Naive thymus-derived CD4-positive, alpha-beta T cell (primary cell): ENCODE measurements around the gene SLC25A17. TPM values are rescaled to one million over a fixed set of nuclear protein-coding genes. Genes with fewer than 3 reads are reported as not detected.
"Not testable (repeated sequence)": the region's sequence is repeated elsewhere in the genome, so short reads cannot be mapped to it uniquely, and the experiment has no call there.

Experiments
- ATAC-seq: fragments of 150-1000 bp; cut with Tn5 transposase; 2 replicates; pipeline ENCODE4 v1.10.0; 2021; ENCODE audit warnings: mild to moderate bottlenecking, moderate library complexity
- CTCF ChIA-PET: fragments of 350-600 bp; sonication (Branson Sonifier 250); formaldehyde crosslinking; loops from one replicate; lab custom pipeline; 2021; ENCODE audit warnings: antibody characterized with exemption; lab: Charles Lee
- POLR2A ChIA-PET: fragments of 350-600 bp; sonication (Branson Sonifier 250); formaldehyde crosslinking; loops from one replicate; lab custom pipeline; 2021; ENCODE audit warnings: antibody characterized with exemption, inconsistent platforms; lab: Charles Lee
- DNase-seq, 9 donors: peaks; one replicate each; pipeline versions ENCODE4 v3.0.0 to v3.0.0-alpha.2; 2020 to 2022; ENCODE audit warnings: mixed read lengths in 1 of 9
- H3K27ac ChIP-seq: one replicate; pipeline ENCODE4 v1.7.0; 2013; ENCODE audit warnings: mild to moderate bottlenecking, low read depth, low read length, moderate library complexity
- H3K27me3 ChIP-seq, 2 donors: one replicate each; pipeline ENCODE4 v1.7.0; 2013; ENCODE audit warnings: low read length in 2 of 2, mild to moderate bottlenecking in 2 of 2, moderate library complexity in 2 of 2; ENCODE audit not compliant: control insufficient read depth in 2 of 2, insufficient read depth in 2 of 2
- H3K36me3 ChIP-seq, 3 experiments: 1 replicate in 2 of 3; 2 replicates in 1 of 3; pipeline ENCODE4 v1.7.0; 2013; ENCODE audit warnings: low read length in 3 of 3, mild to moderate bottlenecking in 3 of 3, moderate library complexity in 1 of 3; ENCODE audit not compliant: insufficient read depth in 3 of 3, control insufficient read depth in 2 of 3
- H3K4me1 ChIP-seq, 2 donors: one replicate each; pipeline ENCODE4 v1.7.0; 2013; ENCODE audit warnings: low read length in 2 of 2, mild to moderate bottlenecking in 2 of 2, moderate library complexity in 1 of 2; ENCODE audit not compliant: control insufficient read depth in 2 of 2, insufficient read depth in 2 of 2
- H3K4me3 ChIP-seq: 2 replicates; pipeline ENCODE4 v1.7.0; 2013; ENCODE audit warnings: mild to moderate bottlenecking, low read length
- H3K9me3 ChIP-seq, 3 experiments: 1 replicate in 2 of 3; 2 replicates in 1 of 3; pipeline ENCODE4 v1.7.0; 2013; ENCODE audit warnings: low read length in 3 of 3; ENCODE audit not compliant: control insufficient read depth in 2 of 3
- H3K27ac Mint-ChIP-seq, 9 donors: one replicate each; pipeline ENCODE4 v1.8.0; 2020 to 2022; ENCODE audit warnings: mixed read lengths in 9 of 9, mild to moderate bottlenecking in 8 of 9, moderate library complexity in 5 of 9, inconsistent platforms in 2 of 9
- H3K27me3 Mint-ChIP-seq, 5 donors: one replicate each; pipeline ENCODE4 v1.8.0; 2021 to 2022; ENCODE audit warnings: mixed read lengths in 5 of 5, mild to moderate bottlenecking in 1 of 5
- H3K36me3 Mint-ChIP-seq, 5 donors: one replicate each; pipeline ENCODE4 v1.8.0; 2020 to 2022; ENCODE audit warnings: mixed read lengths in 5 of 5, mild to moderate bottlenecking in 3 of 5, inconsistent platforms in 1 of 5
- H3K4me1 Mint-ChIP-seq, 7 donors: one replicate each; pipeline ENCODE4 v1.8.0; 2020 to 2022; ENCODE audit warnings: mixed read lengths in 7 of 7, mild to moderate bottlenecking in 3 of 7, inconsistent platforms in 1 of 7
- H3K4me3 Mint-ChIP-seq, 10 donors: one replicate each; pipeline ENCODE4 v1.8.0; 2020 to 2022; ENCODE audit warnings: mild to moderate bottlenecking in 10 of 10, mixed read lengths in 10 of 10, moderate library complexity in 6 of 10, inconsistent platforms in 2 of 10
- H3K9me3 Mint-ChIP-seq, 11 donors: one replicate each; pipeline ENCODE4 v1.8.0; 2020 to 2022; ENCODE audit warnings: mixed read lengths in 11 of 11, mild to moderate bottlenecking in 4 of 11, inconsistent platforms in 1 of 11, moderate library complexity in 1 of 11
- intact Hi-C, 2 donors: fragments of 100-400 bp; cut with micrococcal nuclease; formaldehyde crosslinking; loops; one replicate each; pipeline ENCODE4 v1.15.1; 2023
- polyA plus RNA-seq, 2 donors: library from polyadenylated mRNA; unstranded; fragments of 300-500 nt; fragmentation: Illumina TruSeq; gene quantifications; one replicate each; pipeline ENCODE4 v1.2.3, GENCODE V29; 2021
- total RNA-seq, 6 experiments: library from RNA in 5 of 6; stranded (reverse) in 5 of 6; gene quantifications; 1 replicate in 5 of 6; 2 replicates in 1 of 6; pipeline ENCODE4 v1.2.3 and lab custom pipeline; 2021 to 2026

SLC25A17 gene
- total and polyA plus RNA-seq, 7 experiments from 2014 or later: 6.8 to 24.9 (median 14.2) TPM

GRCh38 chr22:40769761-40770160, 49.4 kb downstream of the SLC25A17 start:
- no peak overlapping the region for H3K27ac Mint-ChIP-seq
- ChIA-PET CTCF (interaction anchor here (1.5 to 1.6 kb wide), 2 partner anchors 19 to 86 kb away, joined by 3 read pairs; no protein-coding TSS in a partner anchor), POLR2A (interaction anchor here (0.7 kb wide), 1 partner anchor 59 kb away, joined by 4 read pairs; no protein-coding TSS in a partner anchor)

GRCh38 chr22:40768206-40768605, 50.9 kb downstream of the SLC25A17 start:
- POLR2A ChIA-PET: no interaction called here
- no peak overlapping the region for H3K4me3 ChIP-seq
- intact Hi-C loops: loop anchor here in 1 of 2 donors (5.0 kb wide), 1 partner anchor 49 kb away; the partner anchor contains the start of gene SLC25A17
- CTCF ChIA-PET: interaction anchor here (1.8 to 3.7 kb wide), 2 partner anchors 9 to 85 kb away, joined by 5 to 17 read pairs; no protein-coding TSS in a partner anchor
- no peak overlapping the region for H3K27ac ChIP-seq
- ATAC-seq (no peak), DNase-seq (no peak)
- H3K9me3 ChIP-seq: no peaks in the 10 kb centered on the region
- Mint-ChIP-seq H3K4me1 (peaks cover 10 to 22% (median 17%) of the 10 kb centered on the region in 7 donors), H3K4me3 (no peak overlapping the region), H3K27me3 (no peaks in the 10 kb centered on the region), H3K36me3 (peaks cover 4 to 33% (median 14%) of the 10 kb centered on the region in 5 donors), H3K27ac (peak overlapping the region in 4 of 9 donors; percentile 5 to 74 (median 46)), H3K9me3 (peaks cover 0 to 1% (median 0%) of the 10 kb centered on the region in 11 donors)
- no peaks in the 10 kb centered on the region for H3K27me3 ChIP-seq
- peaks cover 0 to 11% of the 10 kb centered on the region in 2 donors for H3K4me1 ChIP-seq
- H3K36me3 ChIP-seq: peaks cover 0 to 23% (median 4%) of the 10 kb centered on the region in 3 experiments

More at GRCh38 chr22:40769761-40770160, 49.4 kb downstream of the SLC25A17 start:
- H3K27me3 ChIP-seq: no peaks in the 10 kb centered on the region
- intact Hi-C loops: loop anchor here in 1 of 2 donors (5.0 kb wide), 1 partner anchor 48 kb away; the partner anchor contains the start of gene SLC25A17
- no peak for ATAC-seq
- peaks cover 0 to 2% of the 10 kb centered on the region in 2 donors for H3K4me1 ChIP-seq
- Mint-ChIP-seq H3K4me3 (no peak overlapping the region), H3K9me3 (peaks cover 0 to 1% (median 0%) of the 10 kb centered on the region in 11 donors), H3K4me1 (peaks cover 6 to 15% (median 10%) of the 10 kb centered on the region in 7 donors), H3K27me3 (no peaks in the 10 kb centered on the region), H3K36me3 (peaks cover 9 to 42% (median 19%) of the 10 kb centered on the region in 5 donors)
- no peaks in the 10 kb centered on the region for H3K9me3 ChIP-seq
- peaks cover 5 to 32% (median 7%) of the 10 kb centered on the region in 3 experiments for H3K36me3 ChIP-seq
- no peak overlapping the region for H3K4me3 ChIP-seq
- no peak for DNase-seq
- no peak overlapping the region for H3K27ac ChIP-seq

DNA sequence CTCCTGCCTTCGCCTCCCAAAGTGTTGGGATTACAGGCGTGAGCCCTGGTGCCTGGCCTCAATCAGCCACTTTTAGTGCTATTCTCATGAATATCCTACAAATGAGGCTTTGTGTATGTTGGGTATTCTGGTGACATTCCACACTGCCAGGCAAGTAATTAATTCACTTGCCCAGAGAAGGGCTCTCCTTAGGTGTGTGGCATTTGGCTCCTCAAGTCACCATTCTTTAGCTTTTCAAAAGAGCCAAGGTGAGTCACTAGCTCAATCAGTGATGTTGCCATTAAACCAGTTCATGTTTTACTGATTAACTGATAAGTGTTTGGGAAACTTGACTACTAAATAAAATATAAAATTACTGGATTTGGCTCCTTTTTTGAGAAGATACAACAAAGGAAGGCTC, 52.2 kb downstream of the SLC25A17 start:
- intact Hi-C loops: loop anchor here in 1 of 2 donors (5.0 kb wide), 1 partner anchor 50 kb away; the partner anchor contains the start of gene SLC25A17
- Mint-ChIP-seq H3K9me3 (peaks cover 0 to 1% (median 0%) of the 10 kb centered on the region in 11 donors), H3K27ac (peak overlapping the region in 4 of 9 donors; percentile 84 to 97 (median 90)), H3K27me3 (no peaks in the 10 kb centered on the region), H3K4me3 (no peak overlapping the region), H3K36me3 (peaks cover 4 to 25% (median 14%) of the 10 kb centered on the region in 5 donors), H3K4me1 (peaks cover 13 to 26% (median 21%) of the 10 kb centered on the region in 7 donors)
- no peaks in the 10 kb centered on the region for H3K9me3 ChIP-seq
- H3K27ac ChIP-seq: no peak overlapping the region
- ChIA-PET CTCF (interaction anchor here (3.7 kb wide), 1 partner anchor 84 kb away, joined by 17 read pairs; no protein-coding TSS in a partner anchor), POLR2A (interaction anchor here (0.6 to 1.8 kb wide), 3 partner anchors 21 to 190 kb away, joined by 3 to 7 read pairs (median 4); no protein-coding TSS in a partner anchor)
- H3K27me3 ChIP-seq: no peaks in the 10 kb centered on the region
- H3K4me3 ChIP-seq: no peak overlapping the region
- H3K4me1 ChIP-seq: peaks cover 0 to 11% of the 10 kb centered on the region in 2 donors
- peaks cover 0 to 14% (median 4%) of the 10 kb centered on the region in 3 experiments for H3K36me3 ChIP-seq
- no peak for ATAC-seq
- no peak for DNase-seq

GRCh38 chr22:40764763-40765441, 54.2 kb downstream of the SLC25A17 start:
- ATAC-seq (peak; percentile 73), DNase-seq (peak in 6 of 9 donors; percentile 38 to 60 (median 52))
- no peaks in the 10 kb centered on the region for H3K27me3 ChIP-seq
- Mint-ChIP-seq H3K27me3 (no peaks in the 10 kb centered on the region), H3K4me3 (peak overlapping the region; percentile 24 to 72 (median 58)), H3K9me3 (peaks cover 0 to 1% (median 0%) of the 10 kb centered on the region in 11 donors), H3K27ac (peak overlapping the region; percentile 72 to 97 (median 91)), H3K36me3 (peaks cover 0 to 10% (median 3%) of the 10 kb centered on the region in 5 donors), H3K4me1 (peaks cover 15 to 31% (median 24%) of the 10 kb centered on the region in 7 donors)
- ChIA-PET POLR2A (interaction anchor here (0.6 to 1.3 kb wide), 3 partner anchors 14 to 53 kb away, joined by 3 to 5 read pairs (median 3); no protein-coding TSS in a partner anchor), CTCF (interaction anchor here (1.3 kb wide), 1 partner anchor 82 kb away, joined by 9 read pairs; no protein-coding TSS in a partner anchor)
- H3K4me1 ChIP-seq: peaks cover 0 to 11% of the 10 kb centered on the region in 2 donors
- H3K27ac ChIP-seq: peak overlapping the region; percentile 42
- H3K36me3 ChIP-seq: no peaks in the 10 kb centered on the region
- no peaks in the 10 kb centered on the region for H3K9me3 ChIP-seq
- no peak overlapping the region for H3K4me3 ChIP-seq
- intact Hi-C loops: loop anchor here in 1 of 2 donors (1.0 to 5.0 kb wide), 4 partner anchors 52 to 240 kb away; partner anchors contain the start of gene SLC25A17

- CTCF ChIA-PET: interaction anchor here (0.5 to 8.8 kb wide), 9 partner anchors 9 to 226 kb away, joined by 3 to 145 read pairs (median 4); no protein-coding TSS in a partner anchor
These were observed 59.8 kb downstream of the SLC25A17 start for GRCh38 chr22:40759294-40759840.

GRCh38 chr22:40758851-40759250, 60.3 kb downstream of the SLC25A17 start:
- H3K27me3 Mint-ChIP-seq, DNase-seq, H3K36me3 ChIP-seq, H3K27ac Mint-ChIP-seq, intact Hi-C loops, H3K9me3 ChIP-seq, H3K27ac ChIP-seq, H3K4me1 ChIP-seq, H3K9me3 Mint-ChIP-seq, H3K36me3 Mint-ChIP-seq, H3K27me3 ChIP-seq, H3K4me3 Mint-ChIP-seq, H3K4me3 ChIP-seq, ATAC-seq: not testable (repeated sequence)
- ChIA-PET POLR2A (interaction anchor here (4.3 kb wide), 1 partner anchor 75 kb away, joined by 32 read pairs; no protein-coding TSS in a partner anchor), CTCF (interaction anchor here (0.6 to 8.8 kb wide), 7 partner anchors 10 to 113 kb away, joined by 3 to 145 read pairs (median 5); no protein-coding TSS in a partner anchor)
- peaks cover 1 to 14% (median 5%) of the 10 kb centered on the region in 7 donors for H3K4me1 Mint-ChIP-seq

More at GRCh38 chr22:40759294-40759840, 59.8 kb downstream of the SLC25A17 start:
- Mint-ChIP-seq H3K4me1 (peaks cover 2 to 15% (median 9%) of the 10 kb centered on the region in 7 donors), H3K36me3 (no peaks in the 10 kb centered on the region), H3K27ac (no peak overlapping the region), H3K27me3 (no peaks in the 10 kb centered on the region), H3K9me3 (no peaks in the 10 kb centered on the region), H3K4me3 (no peak overlapping the region)
- no peak for DNase-seq
- H3K36me3 ChIP-seq: no peaks in the 10 kb centered on the region
- POLR2A ChIA-PET: interaction anchor here (4.3 kb wide), 1 partner anchor 75 kb away, joined by 32 read pairs; no protein-coding TSS in a partner anchor
- intact Hi-C loops: no loop called here
- no peak for ATAC-seq
- H3K27me3 ChIP-seq: no peaks in the 10 kb centered on the region
- no peaks in the 10 kb centered on the region for H3K9me3 ChIP-seq
- H3K4me1 ChIP-seq: peaks cover 0 to 5% of the 10 kb centered on the region in 2 donors
- no peak overlapping the region for H3K4me3 ChIP-seq
- no peak overlapping the region for H3K27ac ChIP-seq
